GM18867 (cell line): ENCODE measurements around the gene GPLD1.
"Not testable (repeated sequence)": the region's sequence is repeated elsewhere in the genome, so short reads cannot be mapped to it uniquely, and the experiment has no call there.

Experiments
- ATAC-seq: cut with Tn5 transposase; IDR thresholded peaks from one replicate; pipeline ENCODE4 v1.9.1; 2021; ENCODE audit warnings: mild to moderate bottlenecking, moderate library complexity; ENCODE audit not compliant: unreplicated experiment

GPLD1 gene

GRCh38 chr6:24425091-24425490 is 64.3 kb downstream of the GPLD1 start:
- no peak for ATAC-seq

GRCh38 chr6:24419526-24419925 is 69.9 kb downstream of the GPLD1 start:
- ATAC-seq, result no peak

GRCh38 chr6:24415753-24416152 is 73.6 kb downstream of the GPLD1 start:
- ATAC-seq, result peak; percentile 65

- not testable (repeated sequence) for ATAC-seq
Measured at GRCh38 chr6:24414531-24414930, 74.8 kb downstream of the GPLD1 start.

- no peak for ATAC-seq
Measured at GRCh38 chr6:24412294-24412693, 77.1 kb downstream of the GPLD1 start.

GRCh38 chr6:24410622-24411021 is 78.8 kb downstream of the GPLD1 start:
- ATAC-seq, result no peak

GRCh38 chr6:24408719-24409410 is 80.5 kb downstream of the GPLD1 start:
- peak; percentile 93 for ATAC-seq

- no peak for ATAC-seq
Measured at GRCh38 chr6:24405262-24405661, 84.1 kb downstream of the GPLD1 start.

GRCh38 chr6:24403501-24403824 is 85.9 kb downstream of the GPLD1 start:
- ATAC-seq, result no peak

- ATAC-seq, result peak; percentile 98
Measured at GRCh38 chr6:24402697-24403500, 86.5 kb downstream of the GPLD1 start, which contains the start of gene MRS2. Gene MRS2 (plus strand): TSS chr6:24402936. CDS start chr6:24403047, 111 bp downstream.

GRCh38 chr6:24401458-24401857 is 87.9 kb downstream of the GPLD1 start:
- ATAC-seq, result no peak

- ATAC-seq, result not testable (repeated sequence)
Measured at GRCh38 chr6:24400045-24401039, 89.0 kb downstream of the GPLD1 start.

- no peak for ATAC-seq
Measured at GRCh38 chr6:24397631-24398030, 91.7 kb downstream of the GPLD1 start.

GRCh38 chr6:24396824-24397223 is 92.6 kb downstream of the GPLD1 start:
- no peak for ATAC-seq

GRCh38 chr6:24394780-24395437 is 94.5 kb downstream of the GPLD1 start:
- no peak for ATAC-seq

- ATAC-seq, result no peak
Measured at GRCh38 chr6:24394061-24394779, 95.2 kb downstream of the GPLD1 start.

- ATAC-seq, result peak; percentile 94
Measured at GRCh38 chr6:24391756-24392405, 97.5 kb downstream of the GPLD1 start.

- no peak for ATAC-seq
Measured at GRCh38 chr6:24391208-24391607, 98.2 kb downstream of the GPLD1 start.

GRCh38 chr6:24387818-24388217 is 101.6 kb downstream of the GPLD1 start:
- ATAC-seq, result no peak
